Left ventricle myocardium inferior (tissue), 1 donor: ENCODE results near the gene COL4A2. TPM values are rescaled to one million over a fixed set of nuclear protein-coding genes. Genes with fewer than 3 reads are reported as not detected.

Experiments
- DNase-seq: peaks from one replicate; pipeline ENCODE4 v3.0.0-alpha.2; 2020
- H3K27ac ChIP-seq: fragments of 200-600 bp; replicated peaks from 2 replicates; pipeline ENCODE4 v1.8.0; 2021
- H3K27me3 ChIP-seq: fragments of 200-600 bp; 2 replicates; pipeline ENCODE4 v1.8.0; 2021; ENCODE audit warnings: low read depth
- H3K36me3 ChIP-seq: fragments of 200-600 bp; 2 replicates; pipeline ENCODE4 v1.8.0; 2021
- H3K4me1 ChIP-seq: fragments of 200-600 bp; 2 replicates; pipeline ENCODE4 v1.8.0; 2021
- H3K4me3 ChIP-seq: fragments of 200-600 bp; 2 replicates; pipeline ENCODE4 v1.8.0; 2021; ENCODE audit warnings: mild to moderate bottlenecking, moderate library complexity
- H3K9me3 ChIP-seq: fragments of 200-600 bp; replicated peaks from 2 replicates; pipeline ENCODE4 v1.8.0; 2021
- CTCF ChIP-seq: fragments of 200-600 bp; IDR thresholded peaks from 2 replicates; pipeline ENCODE4 v1.8.0; 2021; ENCODE audit warnings: antibody characterized with exemption, mild to moderate bottlenecking, borderline replicate concordance
- intact Hi-C: fragments of 100-400 bp; cut with micrococcal nuclease; formaldehyde crosslinking; loops from one replicate; pipeline ENCODE4 v1.11.0; 2022
- total RNA-seq: library from RNA; stranded (reverse); fragmentation: NEBNext Ultra II Directional; extraction: Animal tissue kit (Norgen Biotek cat#: 25700); gene quantifications from one replicate; pipeline ENCODE4 v1.2.1, GENCODE V29; 2021
- donor health status: DM: no; HTN: yes; CAD: no; lungs with severe emphysema.

Gene COL4A2
- total RNA-seq, 1 donor from 2014 or later: 117 TPM

GRCh38 chr13:110419381-110419791, 112.3 kb downstream of the COL4A2 start:
- Histone ChIP-seq H3K27me3 (no peaks in the 10 kb centered on the region), H3K4me3 (no peak overlapping the region), H3K4me1 (peaks cover 88% of the 10 kb centered on the region), H3K9me3 (no peaks in the 10 kb centered on the region), H3K36me3 (peaks cover under 1% of the 10 kb centered on the region), H3K27ac (peak overlapping the region; percentile 88)
- intact Hi-C loops: loop anchor here (10.0 kb wide), 1 partner anchor 115 kb away; the partner anchor contains the start of genes COL4A1 and COL4A2
- TF ChIP-seq CTCF: no peak
- DNase-seq: no peak

GRCh38 chr13:110419946-110420345, 112.9 kb downstream of the COL4A2 start:
- intact Hi-C loops: loop anchor here (10.0 kb wide), 1 partner anchor 115 kb away; the partner anchor contains the start of genes COL4A1 and COL4A2
- Histone ChIP-seq H3K27ac (peak overlapping the region; percentile 88), H3K4me1 (peaks cover 83% of the 10 kb centered on the region), H3K36me3 (peaks cover 6% of the 10 kb centered on the region), H3K27me3 (no peaks in the 10 kb centered on the region), H3K4me3 (no peak overlapping the region), H3K9me3 (no peaks in the 10 kb centered on the region)
- TF ChIP-seq CTCF: no peak
- no peak for DNase-seq

- Histone ChIP-seq H3K9me3 (no peaks in the 10 kb centered on the region), H3K4me1 (peaks cover 76% of the 10 kb centered on the region), H3K27ac (peak overlapping the region; percentile 88), H3K27me3 (no peaks in the 10 kb centered on the region), H3K4me3 (no peak overlapping the region), H3K36me3 (peaks cover 13% of the 10 kb centered on the region)
- no peak for TF ChIP-seq CTCF
- no peak for DNase-seq
- intact Hi-C loops: no loop called here
Measured at GRCh38 chr13:110420626-110421025, 113.5 kb downstream of the COL4A2 start.

- Histone ChIP-seq H3K4me3 (no peak overlapping the region), H3K4me1 (peaks cover 75% of the 10 kb centered on the region), H3K27me3 (no peaks in the 10 kb centered on the region), H3K9me3 (no peaks in the 10 kb centered on the region), H3K36me3 (peaks cover 17% of the 10 kb centered on the region), H3K27ac (peak overlapping the region; percentile 88)
- no peak for TF ChIP-seq CTCF
- intact Hi-C loops: no loop called here
- no peak for DNase-seq
Measured at GRCh38 chr13:110421061-110421460, 114.0 kb downstream of the COL4A2 start.

- no peak for DNase-seq
- Histone ChIP-seq H3K4me3 (no peak overlapping the region), H3K27ac (no peak overlapping the region), H3K27me3 (no peaks in the 10 kb centered on the region), H3K36me3 (peaks cover 25% of the 10 kb centered on the region), H3K9me3 (no peaks in the 10 kb centered on the region), H3K4me1 (peaks cover 75% of the 10 kb centered on the region)
- intact Hi-C loops: no loop called here
- TF ChIP-seq CTCF: no peak
Measured at GRCh38 chr13:110421696-110422385, 114.8 kb downstream of the COL4A2 start.
